WERI-Rb-1 (cell line): ENCODE measurements around the gene PRKCB.

Experiments used
- DNase-seq: peaks from one replicate; pipeline ENCODE4 v3.0.0-alpha.2; 2020
- H3K27ac ChIP-seq: fragments of 250-450 bp; sonication (Bioruptor Pico); 2 replicates; pipeline ENCODE4 v1.5.1; 2020; ENCODE audit warnings: mild to moderate bottlenecking, moderate library complexity
- H3K27me3 ChIP-seq: fragments of 250-450 bp; sonication (Bioruptor Pico); 2 replicates; pipeline ENCODE4 v1.5.1; 2021; ENCODE audit warnings: mild to moderate bottlenecking, low read depth, moderate library complexity; ENCODE audit not compliant: insufficient read depth, severe bottlenecking
- H3K36me3 ChIP-seq: fragments of 250-450 bp; sonication (Bioruptor Pico); 2 replicates; pipeline ENCODE4 v1.5.1; 2020; ENCODE audit warnings: mild to moderate bottlenecking, moderate library complexity
- H3K4me3 ChIP-seq: 2 replicates; pipeline ENCODE4 v1.5.1; 2011; ENCODE audit warnings: low read depth, mild to moderate bottlenecking, control low read depth, low read length
- H3K9me3 ChIP-seq: fragments of 250-450 bp; sonication (Bioruptor Pico); 2 replicates; pipeline ENCODE4 v1.5.1; 2021; ENCODE audit warnings: mild to moderate bottlenecking, moderate library complexity; ENCODE audit not compliant: severe bottlenecking
- CTCF ChIP-seq: IDR thresholded peaks from 2 replicates; pipeline ENCODE4 v1.5.1; 2011; ENCODE audit warnings: low read depth, mild to moderate bottlenecking, control low read depth, inconsistent platforms, low read length

PRKCB gene

GRCh38 chr16:24168856-24169255, 333.1 kb downstream of the PRKCB start:
- Histone ChIP-seq H3K9me3 (no peaks in the 10 kb centered on the region), H3K4me3 (no peak overlapping the region), H3K36me3 (no peaks in the 10 kb centered on the region), H3K27ac (no peak overlapping the region), H3K27me3 (no peaks in the 10 kb centered on the region)
- TF ChIP-seq CTCF: no peak
- no peak for DNase-seq

GRCh38 chr16:24170407-24170806, 334.6 kb downstream of the PRKCB start:
- H3K36me3 ChIP-seq: no peaks in the 10 kb centered on the region
- no peak overlapping the region for H3K27ac ChIP-seq
- no peaks in the 10 kb centered on the region for H3K9me3 ChIP-seq
- no peak for DNase-seq
- no peak overlapping the region for H3K4me3 ChIP-seq
- no peaks in the 10 kb centered on the region for H3K27me3 ChIP-seq
- TF ChIP-seq CTCF: no peak

- no peak overlapping the region for H3K27ac ChIP-seq
- TF ChIP-seq CTCF: no peak
- no peak for DNase-seq
- H3K9me3 ChIP-seq: no peaks in the 10 kb centered on the region
- no peak overlapping the region for H3K4me3 ChIP-seq
- H3K36me3 ChIP-seq: no peaks in the 10 kb centered on the region
- H3K27me3 ChIP-seq: no peaks in the 10 kb centered on the region
These were observed 338.7 kb downstream of the PRKCB start for GRCh38 chr16:24174504-24174903.

GRCh38 chr16:24174957-24175356, 339.2 kb downstream of the PRKCB start:
- no peaks in the 10 kb centered on the region for H3K36me3 ChIP-seq
- no peak overlapping the region for H3K4me3 ChIP-seq
- TF ChIP-seq CTCF: no peak
- DNase-seq: no peak
- no peaks in the 10 kb centered on the region for H3K9me3 ChIP-seq
- H3K27me3 ChIP-seq: no peaks in the 10 kb centered on the region
- H3K27ac ChIP-seq: no peak overlapping the region

- H3K27ac ChIP-seq: no peak overlapping the region
- no peak for DNase-seq
- no peaks in the 10 kb centered on the region for H3K27me3 ChIP-seq
- H3K36me3 ChIP-seq: no peaks in the 10 kb centered on the region
- H3K9me3 ChIP-seq: no peaks in the 10 kb centered on the region
- H3K4me3 ChIP-seq: no peak overlapping the region
- no peak for TF ChIP-seq CTCF
These were observed 342.7 kb downstream of the PRKCB start for GRCh38 chr16:24178496-24178895.

- no peak overlapping the region for H3K4me3 ChIP-seq
- H3K36me3 ChIP-seq: no peaks in the 10 kb centered on the region
- H3K27me3 ChIP-seq: no peaks in the 10 kb centered on the region
- no peaks in the 10 kb centered on the region for H3K9me3 ChIP-seq
- no peak for TF ChIP-seq CTCF
- DNase-seq: no peak
- no peak overlapping the region for H3K27ac ChIP-seq
These were observed 344.7 kb downstream of the PRKCB start for GRCh38 chr16:24180451-24180850.
